ENCODE results near the gene CKAP2L. TPM values are rescaled to one million over a fixed set of nuclear protein-coding genes. Genes with fewer than 3 reads are reported as not detected.

CKAP2L gene
- total RNA-seq, 1 experiment from 2014 or later, result 23.3 TPM

DNA sequence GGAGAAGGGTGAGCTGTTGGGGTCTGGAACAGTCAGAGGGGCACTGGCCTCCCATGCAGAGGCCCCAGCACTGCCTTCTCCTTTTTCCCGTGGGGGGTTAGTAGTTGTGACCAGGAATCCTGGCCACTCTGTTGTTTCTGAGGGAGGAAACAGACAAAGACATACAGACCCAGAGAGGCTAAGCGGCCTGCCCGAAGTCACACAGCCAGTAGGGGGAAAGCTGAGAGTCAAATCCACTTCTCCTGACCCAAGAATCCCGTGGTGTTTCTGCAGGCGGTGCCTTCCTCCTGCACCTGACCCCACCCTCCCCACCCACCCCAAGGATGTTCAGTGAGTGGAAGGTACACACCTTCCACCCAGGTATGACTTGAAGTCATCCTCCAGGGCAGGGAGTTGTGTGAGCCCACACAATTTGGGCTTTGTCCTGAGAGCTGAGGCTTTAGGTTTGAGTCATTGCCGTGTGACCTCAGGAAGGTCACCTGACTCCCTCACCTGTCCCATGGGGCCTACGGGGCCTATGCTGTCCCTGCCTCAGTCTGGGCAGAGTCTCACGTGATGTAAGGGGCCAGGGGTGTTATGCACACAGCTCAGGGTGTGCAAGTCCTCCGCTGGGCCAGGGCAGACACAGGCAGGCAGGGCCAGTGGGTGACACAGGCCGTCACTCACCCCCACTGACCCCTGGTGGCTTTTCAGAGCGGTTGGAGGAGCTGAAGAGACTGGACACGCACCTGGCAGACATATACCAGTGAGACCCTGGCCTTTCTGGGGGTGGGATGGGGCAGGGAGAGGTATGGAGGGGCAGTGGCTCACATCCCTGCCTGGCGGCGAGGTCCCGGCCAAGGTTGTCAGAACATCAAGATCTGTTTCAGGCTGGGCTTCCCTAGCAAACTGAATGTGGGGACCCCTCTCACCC lies 38.6 kb downstream of the CKAP2L start:
- H3K9ac ChIP-seq (ENCODE audit: extremely low read depth, insufficient read length, low read length), result no peak overlapping the region
- H4K91ac ChIP-seq (ENCODE audit: insufficient read length, low read depth, low read length), result no peak overlapping the region
- no peaks in the 10 kb centered on the region for H3K27me3 ChIP-seq (ENCODE audit: insufficient read depth, low read length)
- H3K4me2 ChIP-seq (ENCODE audit: insufficient read depth, insufficient read length, low read length), result no peak overlapping the region
- Mint-ChIP-seq H3K36me3 (ENCODE audit: insufficient read depth in 1 of 3, low read depth in 3 of 3) (no peaks in the 10 kb centered on the region; a peak in 1 of 7 replicates), H3K4me3 (no peak overlapping the region), H3K4me1 (peaks cover 6 to 10% of the 10 kb centered on the region in 2 experiments; a peak in 2 of 4 replicates), H3K27ac (no peak overlapping the region; a peak in 1 of 7 replicates), H3K27me3 (ENCODE audit: low read depth) (no peaks in the 10 kb centered on the region), H3K9me3 (no peaks in the 10 kb centered on the region)
- H4K20me1 ChIP-seq (ENCODE audit: control insufficient read depth, insufficient read depth, insufficient read length), result no peaks in the 10 kb centered on the region
- no peak overlapping the region for H3K56ac ChIP-seq (ENCODE audit: insufficient read length, low read depth, low read length)
- H2AK5ac ChIP-seq (ENCODE audit: insufficient read length, low read length), result no peak overlapping the region
- no peak overlapping the region for H3K4ac ChIP-seq (ENCODE audit: low read depth, low read length)
- no peak overlapping the region for H2BK120ac ChIP-seq (ENCODE audit: low read depth, low read length, poor library complexity, severe bottlenecking)
- DNase-seq, result peak; percentile 48
- TF ChIP-seq, protein P1, sequence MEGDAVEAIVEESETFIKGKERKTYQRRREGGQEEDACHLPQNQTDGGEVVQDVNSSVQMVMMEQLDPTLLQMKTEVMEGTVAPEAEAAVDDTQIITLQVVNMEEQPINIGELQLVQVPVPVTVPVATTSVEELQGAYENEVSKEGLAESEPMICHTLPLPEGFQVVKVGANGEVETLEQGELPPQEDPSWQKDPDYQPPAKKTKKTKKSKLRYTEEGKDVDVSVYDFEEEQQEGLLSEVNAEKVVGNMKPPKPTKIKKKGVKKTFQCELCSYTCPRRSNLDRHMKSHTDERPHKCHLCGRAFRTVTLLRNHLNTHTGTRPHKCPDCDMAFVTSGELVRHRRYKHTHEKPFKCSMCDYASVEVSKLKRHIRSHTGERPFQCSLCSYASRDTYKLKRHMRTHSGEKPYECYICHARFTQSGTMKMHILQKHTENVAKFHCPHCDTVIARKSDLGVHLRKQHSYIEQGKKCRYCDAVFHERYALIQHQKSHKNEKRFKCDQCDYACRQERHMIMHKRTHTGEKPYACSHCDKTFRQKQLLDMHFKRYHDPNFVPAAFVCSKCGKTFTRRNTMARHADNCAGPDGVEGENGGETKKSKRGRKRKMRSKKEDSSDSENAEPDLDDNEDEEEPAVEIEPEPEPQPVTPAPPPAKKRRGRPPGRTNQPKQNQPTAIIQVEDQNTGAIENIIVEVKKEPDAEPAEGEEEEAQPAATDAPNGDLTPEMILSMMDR (conservative IDR thresholded peaks at IDR 0.05), result no peak
- H3T11ph ChIP-seq (ENCODE audit: low read length), result no peak overlapping the region
- H2BK5ac ChIP-seq (ENCODE audit: insufficient read length, low read length), result no peak overlapping the region
- no peaks in the 10 kb centered on the region for H3K9me3 ChIP-seq (ENCODE audit: control insufficient read depth, low read depth, low read length)
- no peak overlapping the region for H2BK12ac ChIP-seq (ENCODE audit: insufficient read length, low read depth, low read length)
- no peak overlapping the region for H2BK15ac ChIP-seq (ENCODE audit: low read depth, low read length)
- peak overlapping the region; percentile 3 for H3K18ac ChIP-seq (ENCODE audit: insufficient read length, low read depth, low read length)
- H3K23me2 ChIP-seq (ENCODE audit: insufficient read length, low read depth, low read length, poor library complexity, severe bottlenecking), result no peaks in the 10 kb centered on the region
- no peak overlapping the region for H3K14ac ChIP-seq (ENCODE audit: insufficient read depth, low read length)
- WGBS (ENCODE audit: extremely low coverage, insufficient read length, low lambda C conversion rate), result no CpG with 5 or more reads among the region's 15 CpGs
- no peaks in the 10 kb centered on the region for H3K4me1 ChIP-seq (ENCODE audit: insufficient read depth, low read length)
- H3K23ac ChIP-seq (ENCODE audit: insufficient read length, low read depth, low read length), result no peak overlapping the region
- no peak overlapping the region for H3K27ac ChIP-seq (ENCODE audit: insufficient read length, low read depth, low read length)
- H4K5ac ChIP-seq (ENCODE audit: insufficient read length, low read depth, low read length), result no peak overlapping the region
- H3K79me2 ChIP-seq (ENCODE audit: insufficient read depth, low read length), result no peaks in the 10 kb centered on the region
- H2BK20ac ChIP-seq (ENCODE audit: low read depth, low read length, poor library complexity, severe bottlenecking), result no peak overlapping the region
- no peak overlapping the region for H2AFZ ChIP-seq (ENCODE audit: low read length)
- H3K79me1 ChIP-seq (ENCODE audit: insufficient read depth, low read depth, low read length, poor library complexity, severe bottlenecking), result no peaks in the 10 kb centered on the region
- H4K8ac ChIP-seq (replicated peaks; ENCODE audit: insufficient read length, low read depth, low read length), result no peak overlapping the region
